WTC11 (cell line): ENCODE data around the gene PPP1R2. TPM values are rescaled to one million over a fixed set of nuclear protein-coding genes. Genes with fewer than 3 reads are reported as not detected.

Source experiments
- ATAC-seq: fragments of 200-7000 bp; cut with Tn5 transposase; 2 replicates; pipeline ENCODE4 v1.10.0; 2021; ENCODE audit warnings: mild to moderate bottlenecking, moderate library complexity
- CTCF ChIA-PET: fragments of 300-600 bp; sonication (Branson Sonifier 250); formaldehyde crosslinking; loops from one replicate; lab custom pipeline; 2021; ENCODE audit warnings: antibody characterized with exemption; lab: Charles Lee
- POLR2A ChIA-PET: fragments of 350-600 bp; sonication (Branson Sonifier 250); formaldehyde crosslinking; loops from one replicate; lab custom pipeline; 2021; ENCODE audit warnings: antibody characterized with exemption; lab: Charles Lee
- DNase-seq: peaks from one replicate; pipeline ENCODE4 v3.0.0; 2021; ENCODE audit warnings: low spot score
- H3K27ac Mint-ChIP-seq: 2 replicates; pipeline ENCODE4 v1.8.0; 2021; ENCODE audit warnings: mixed read lengths
- H3K27me3 Mint-ChIP-seq: 2 replicates; pipeline ENCODE4 v1.8.0; 2021; ENCODE audit warnings: low read depth, mild to moderate bottlenecking, moderate library complexity, mixed read lengths
- H3K36me3 Mint-ChIP-seq: 2 replicates; pipeline ENCODE4 v1.8.0; 2021; ENCODE audit warnings: mixed read lengths
- H3K4me1 Mint-ChIP-seq: 2 replicates; pipeline ENCODE4 v1.8.0; 2022; ENCODE audit warnings: mixed read lengths
- H3K4me3 Mint-ChIP-seq: 2 replicates; pipeline ENCODE4 v1.8.0; 2021; ENCODE audit warnings: mild to moderate bottlenecking, moderate library complexity, mixed read lengths
- H3K9me3 Mint-ChIP-seq: 2 replicates; pipeline ENCODE4 v1.8.0; 2021; ENCODE audit warnings: mixed read lengths
- AFF4 ChIP-seq: sonication (generic); formaldehyde crosslinking; IDR thresholded peaks from 2 replicates; pipeline ENCODE4 v1.8.1; 2023; ENCODE audit warnings: mild to moderate bottlenecking, missing genetic modification reagents, borderline replicate concordance
- CBFB ChIP-seq: sonication (generic); formaldehyde crosslinking; IDR thresholded peaks from 2 replicates; pipeline ENCODE4 v1.8.1; 2022; ENCODE audit warnings: mild to moderate bottlenecking, low read depth, missing genetic modification reagents
- CREB1 ChIP-seq: sonication (generic); formaldehyde crosslinking; IDR thresholded peaks from 2 replicates; pipeline ENCODE4 v1.8.0; 2023; ENCODE audit warnings: mild to moderate bottlenecking, missing genetic modification reagents
- CREM ChIP-seq: sonication (generic); formaldehyde crosslinking; IDR thresholded peaks from 2 replicates; pipeline ENCODE4 v1.8.1; 2022; ENCODE audit warnings: mild to moderate bottlenecking, missing genetic modification reagents, moderate library complexity
- CTCF ChIP-seq: fragments of 200-600 bp; IDR thresholded peaks from 2 replicates; pipeline ENCODE4 v1.8.0; 2022; ENCODE audit warnings: antibody characterized with exemption
- ELF4 ChIP-seq: sonication (generic); formaldehyde crosslinking; IDR thresholded peaks from 2 replicates; pipeline ENCODE4 v1.8.1; 2022; ENCODE audit warnings: low read depth, mild to moderate bottlenecking, moderate library complexity, missing genetic modification reagents
- ETV6 ChIP-seq: sonication (generic); formaldehyde crosslinking; IDR thresholded peaks from 2 replicates; pipeline ENCODE4 v1.8.1; 2022; ENCODE audit warnings: mild to moderate bottlenecking, missing genetic modification reagents
- FOXJ3 ChIP-seq: sonication (generic); formaldehyde crosslinking; IDR thresholded peaks from 2 replicates; pipeline ENCODE4 v1.9.0; 2021; ENCODE audit warnings: missing genetic modification reagents, mild to moderate bottlenecking, borderline replicate concordance
- FOXP1 ChIP-seq: sonication (generic); formaldehyde crosslinking; IDR thresholded peaks from 2 replicates; pipeline ENCODE4 v1.8.0; 2022; ENCODE audit warnings: missing genetic modification reagents, mild to moderate bottlenecking, moderate library complexity, borderline replicate concordance
- IRF2 ChIP-seq: sonication (generic); formaldehyde crosslinking; IDR thresholded peaks from 2 replicates; pipeline ENCODE4 v1.8.0; 2022; ENCODE audit warnings: low read depth, missing genetic modification reagents, borderline replicate concordance
- MLX ChIP-seq: sonication (generic); formaldehyde crosslinking; IDR thresholded peaks from 2 replicates; pipeline ENCODE4 v1.8.1; 2023; ENCODE audit warnings: mild to moderate bottlenecking, missing genetic modification reagents, moderate library complexity
- NR2C2 ChIP-seq: sonication (generic); formaldehyde crosslinking; IDR thresholded peaks from 2 replicates; pipeline ENCODE4 v1.8.0; 2022; ENCODE audit warnings: mild to moderate bottlenecking, missing genetic modification reagents
- SP1 ChIP-seq: sonication (generic); formaldehyde crosslinking; conservative IDR thresholded peaks from 2 replicates; pipeline ENCODE4 v1.8.1; 2022; ENCODE audit warnings: missing genetic modification reagents
- ZBTB21 ChIP-seq: sonication (generic); formaldehyde crosslinking; IDR thresholded peaks from 2 replicates; pipeline ENCODE4 v1.8.1; 2023; ENCODE audit warnings: mild to moderate bottlenecking, missing genetic modification reagents, borderline replicate concordance
- ZMAT4 ChIP-seq: fragments of 250-450 bp; sonication (Bioruptor Pico); IDR thresholded peaks from 2 replicates; pipeline ENCODE4 v1.9.0; 2021; ENCODE audit warnings: mild to moderate bottlenecking
- ZNF423 ChIP-seq: fragments of 250-450 bp; sonication (Bioruptor Pico); IDR thresholded peaks from 2 replicates; pipeline ENCODE4 v2.1.2; 2022; ENCODE audit warnings: mild to moderate bottlenecking, moderate library complexity
- total RNA-seq: library from RNA; stranded (reverse); gene quantifications from 3 replicates; pipeline ENCODE4 v1.2.3, GENCODE V29; 2021
- TF ChIP-seq, protein P1 (sequence below): sonication (generic); formaldehyde crosslinking; IDR thresholded peaks from 2 replicates; pipeline ENCODE4 v1.8.1; 2022; ENCODE audit warnings: mild to moderate bottlenecking, moderate library complexity, missing genetic modification reagents
- TF ChIP-seq, protein P2 (sequence below): fragments of 250-450 bp; sonication (Bioruptor Pico); IDR thresholded peaks from 2 replicates; pipeline ENCODE4 v1.9.0; 2021; ENCODE audit warnings: moderate library complexity, mild to moderate bottlenecking, inconsistent platforms, borderline replicate concordance
- TF ChIP-seq, protein P3 (sequence below): sonication (generic); formaldehyde crosslinking; IDR thresholded peaks from 2 replicates; pipeline ENCODE4 v1.8.0; 2022; ENCODE audit warnings: mild to moderate bottlenecking, missing genetic modification reagents
- TF ChIP-seq, protein P4 (sequence below): sonication (generic); formaldehyde crosslinking; IDR thresholded peaks from 2 replicates; pipeline ENCODE4 v1.8.0; 2023; ENCODE audit warnings: missing genetic modification reagents
- TF ChIP-seq, protein P5 (sequence below): sonication (generic); formaldehyde crosslinking; IDR thresholded peaks from 2 replicates; pipeline ENCODE4 v1.8.1; 2023; ENCODE audit warnings: mild to moderate bottlenecking, missing genetic modification reagents, moderate library complexity
- TF ChIP-seq, protein P6 (sequence below): sonication (generic); formaldehyde crosslinking; IDR thresholded peaks from 2 replicates; pipeline ENCODE4 v1.8.0; 2022; ENCODE audit warnings: missing genetic modification reagents

Gene PPP1R2
- total RNA-seq, 1 experiment from 2014 or later: 28.1 TPM

- TF ChIP-seq, protein P1, sequence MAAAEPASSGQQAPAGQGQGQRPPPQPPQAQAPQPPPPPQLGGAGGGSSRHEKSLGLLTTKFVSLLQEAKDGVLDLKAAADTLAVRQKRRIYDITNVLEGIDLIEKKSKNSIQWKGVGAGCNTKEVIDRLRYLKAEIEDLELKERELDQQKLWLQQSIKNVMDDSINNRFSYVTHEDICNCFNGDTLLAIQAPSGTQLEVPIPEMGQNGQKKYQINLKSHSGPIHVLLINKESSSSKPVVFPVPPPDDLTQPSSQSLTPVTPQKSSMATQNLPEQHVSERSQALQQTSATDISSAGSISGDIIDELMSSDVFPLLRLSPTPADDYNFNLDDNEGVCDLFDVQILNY: no peak
- TF ChIP-seq FOXJ3 (CRISPR knock-in tag) (no peak), FOXP1 (CRISPR knock-in tag) (no peak), ZNF423 (CRISPR knock-in tag) (no peak), SP1 (CRISPR knock-in tag) (no peak)
- TF ChIP-seq, protein P2, sequence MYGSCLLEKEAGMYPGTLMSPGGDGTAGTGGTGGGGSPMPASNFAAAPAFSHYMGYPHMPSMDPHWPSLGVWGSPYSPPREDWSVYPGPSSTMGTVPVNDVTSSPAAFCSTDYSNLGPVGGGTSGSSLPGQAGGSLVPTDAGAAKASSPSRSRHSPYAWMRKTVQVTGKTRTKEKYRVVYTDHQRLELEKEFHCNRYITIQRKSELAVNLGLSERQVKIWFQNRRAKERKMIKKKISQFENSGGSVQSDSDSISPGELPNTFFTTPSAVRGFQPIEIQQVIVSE (CRISPR knock-in tag): no peak
- TF ChIP-seq, all 79 proteins: peak for 0
These were observed 74.3 kb downstream of the PPP1R2 start (continued) for GRCh38 chr3:195468841-195469240.

DNA sequence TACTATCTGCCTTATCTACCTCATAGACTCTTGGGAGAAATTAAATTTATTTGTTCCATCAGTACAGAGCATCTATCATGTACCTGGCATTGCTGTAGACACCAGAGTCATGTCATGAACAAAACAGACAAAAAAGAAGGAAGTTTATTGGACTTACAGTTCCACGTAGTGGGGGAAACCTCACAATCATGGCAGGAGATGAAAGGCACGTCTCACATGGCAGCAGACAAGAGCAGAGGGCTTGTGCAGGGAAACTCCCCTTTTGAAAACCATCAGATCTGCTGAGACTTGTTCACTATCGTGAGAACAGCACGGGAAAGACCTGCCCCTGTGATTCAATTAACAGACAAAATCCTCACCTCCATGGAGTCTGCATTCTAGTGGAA lies 74.7 kb downstream of the PPP1R2 start:
- ChIA-PET POLR2A (no interaction called here), CTCF (no interaction called here)
- Mint-ChIP-seq H3K9me3 (peaks cover 23% of the 10 kb centered on the region), H3K4me1 (peaks cover 2% of the 10 kb centered on the region; the same call in 1 of the 2 replicates), H3K36me3 (no peaks in the 10 kb centered on the region), H3K27ac (no peak overlapping the region), H3K27me3 (no peaks in the 10 kb centered on the region; the same call in 1 of the 2 replicates), H3K4me3 (no peak overlapping the region)
- ATAC-seq: no peak
- no peak for DNase-seq
- TF ChIP-seq MLX (CRISPR knock-in tag): no peak
- TF ChIP-seq, protein P3, sequence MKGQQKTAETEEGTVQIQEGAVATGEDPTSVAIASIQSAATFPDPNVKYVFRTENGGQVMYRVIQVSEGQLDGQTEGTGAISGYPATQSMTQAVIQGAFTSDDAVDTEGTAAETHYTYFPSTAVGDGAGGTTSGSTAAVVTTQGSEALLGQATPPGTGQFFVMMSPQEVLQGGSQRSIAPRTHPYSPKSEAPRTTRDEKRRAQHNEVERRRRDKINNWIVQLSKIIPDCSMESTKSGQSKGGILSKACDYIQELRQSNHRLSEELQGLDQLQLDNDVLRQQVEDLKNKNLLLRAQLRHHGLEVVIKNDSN: no peak
- TF ChIP-seq, protein P4, sequence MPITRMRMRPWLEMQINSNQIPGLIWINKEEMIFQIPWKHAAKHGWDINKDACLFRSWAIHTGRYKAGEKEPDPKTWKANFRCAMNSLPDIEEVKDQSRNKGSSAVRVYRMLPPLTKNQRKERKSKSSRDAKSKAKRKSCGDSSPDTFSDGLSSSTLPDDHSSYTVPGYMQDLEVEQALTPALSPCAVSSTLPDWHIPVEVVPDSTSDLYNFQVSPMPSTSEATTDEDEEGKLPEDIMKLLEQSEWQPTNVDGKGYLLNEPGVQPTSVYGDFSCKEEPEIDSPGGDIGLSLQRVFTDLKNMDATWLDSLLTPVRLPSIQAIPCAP (CRISPR knock-in tag): no peak
- TF ChIP-seq, protein P5, sequence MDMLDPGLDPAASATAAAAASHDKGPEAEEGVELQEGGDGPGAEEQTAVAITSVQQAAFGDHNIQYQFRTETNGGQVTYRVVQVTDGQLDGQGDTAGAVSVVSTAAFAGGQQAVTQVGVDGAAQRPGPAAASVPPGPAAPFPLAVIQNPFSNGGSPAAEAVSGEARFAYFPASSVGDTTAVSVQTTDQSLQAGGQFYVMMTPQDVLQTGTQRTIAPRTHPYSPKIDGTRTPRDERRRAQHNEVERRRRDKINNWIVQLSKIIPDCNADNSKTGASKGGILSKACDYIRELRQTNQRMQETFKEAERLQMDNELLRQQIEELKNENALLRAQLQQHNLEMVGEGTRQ (CRISPR knock-in tag): no peak
- TF ChIP-seq, protein P6, sequence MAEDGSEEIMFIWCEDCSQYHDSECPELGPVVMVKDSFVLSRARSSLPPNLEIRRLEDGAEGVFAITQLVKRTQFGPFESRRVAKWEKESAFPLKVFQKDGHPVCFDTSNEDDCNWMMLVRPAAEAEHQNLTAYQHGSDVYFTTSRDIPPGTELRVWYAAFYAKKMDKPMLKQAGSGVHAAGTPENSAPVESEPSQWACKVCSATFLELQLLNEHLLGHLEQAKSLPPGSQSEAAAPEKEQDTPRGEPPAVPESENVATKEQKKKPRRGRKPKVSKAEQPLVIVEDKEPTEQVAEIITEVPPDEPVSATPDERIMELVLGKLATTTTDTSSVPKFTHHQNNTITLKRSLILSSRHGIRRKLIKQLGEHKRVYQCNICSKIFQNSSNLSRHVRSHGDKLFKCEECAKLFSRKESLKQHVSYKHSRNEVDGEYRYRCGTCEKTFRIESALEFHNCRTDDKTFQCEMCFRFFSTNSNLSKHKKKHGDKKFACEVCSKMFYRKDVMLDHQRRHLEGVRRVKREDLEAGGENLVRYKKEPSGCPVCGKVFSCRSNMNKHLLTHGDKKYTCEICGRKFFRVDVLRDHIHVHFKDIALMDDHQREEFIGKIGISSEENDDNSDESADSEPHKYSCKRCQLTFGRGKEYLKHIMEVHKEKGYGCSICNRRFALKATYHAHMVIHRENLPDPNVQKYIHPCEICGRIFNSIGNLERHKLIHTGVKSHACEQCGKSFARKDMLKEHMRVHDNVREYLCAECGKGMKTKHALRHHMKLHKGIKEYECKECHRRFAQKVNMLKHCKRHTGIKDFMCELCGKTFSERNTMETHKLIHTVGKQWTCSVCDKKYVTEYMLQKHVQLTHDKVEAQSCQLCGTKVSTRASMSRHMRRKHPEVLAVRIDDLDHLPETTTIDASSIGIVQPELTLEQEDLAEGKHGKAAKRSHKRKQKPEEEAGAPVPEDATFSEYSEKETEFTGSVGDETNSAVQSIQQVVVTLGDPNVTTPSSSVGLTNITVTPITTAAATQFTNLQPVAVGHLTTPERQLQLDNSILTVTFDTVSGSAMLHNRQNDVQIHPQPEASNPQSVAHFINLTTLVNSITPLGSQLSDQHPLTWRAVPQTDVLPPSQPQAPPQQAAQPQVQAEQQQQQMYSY (CRISPR knock-in tag): no peak
- no peak for TF ChIP-seq ETV6 (CRISPR knock-in tag)
- no peak for TF ChIP-seq CREM (CRISPR knock-in tag)
- TF ChIP-seq ZBTB21: no peak
- no peak for TF ChIP-seq CTCF
- no peak for TF ChIP-seq IRF2 (CRISPR knock-in tag)
- no peak for TF ChIP-seq CREB1 (CRISPR knock-in tag)
- no peak for TF ChIP-seq ZMAT4 (CRISPR knock-in tag)
- TF ChIP-seq AFF4 (CRISPR knock-in tag): no peak
- no peak for TF ChIP-seq NR2C2 (CRISPR knock-in tag)
- TF ChIP-seq CBFB (CRISPR knock-in tag): no peak
- no peak for TF ChIP-seq ELF4 (CRISPR knock-in tag)
